SK-N-SH (cell line): ENCODE measurements around the gene BRI3. TPM values are rescaled to one million over a fixed set of nuclear protein-coding genes. Genes with fewer than 3 reads are reported as not detected.

Source experiments
- CTCF ChIA-PET: fragments of 300-600, 350-600 bp; formaldehyde crosslinking; extraction: SDS; loops from one replicate; lab custom pipeline; 2021; lab: Yijun Ruan, JAX
- POLR2A ChIA-PET: fragments of 350-600 bp; sonication (Branson Sonifier 250); formaldehyde crosslinking; extraction: SDS; loops from one replicate; lab custom pipeline; 2020; ENCODE audit warnings: antibody characterized with exemption, inconsistent platforms; lab: Yijun Ruan, JAX
- DNase-seq: peaks from one replicate; pipeline ENCODE4 v3.0.0; 2012
- H2AFZ ChIP-seq: fragments of 200-600 bp; sonication (generic); 2 replicates; pipeline ENCODE4 v1.8.1; 2016; ENCODE audit warnings: antibody characterized with exemption, mild to moderate bottlenecking, low read depth
- H3F3A ChIP-seq: fragments of 200-600 bp; sonication (generic); replicated peaks from 2 replicates; pipeline ENCODE3; 2016; ENCODE audit warnings: antibody characterized with exemption, mild to moderate bottlenecking; ENCODE audit not compliant: insufficient read depth
- H3K27ac ChIP-seq, 2 experiments: fragments of 200-500 bp in 1 of 2; fragments of 200-600 bp in 1 of 2; sonication (Bioruptor generic) in 1 of 2; sonication (generic), shearing (Covaris generic) in 1 of 2; 2 replicates each; pipeline versions ENCODE4 v1.5.1 to v1.6.1; 2014 to 2016; ENCODE audit warnings: low read depth in 2 of 2, inconsistent platforms in 1 of 2, low read length in 1 of 2, mild to moderate bottlenecking in 1 of 2, mixed read lengths in 1 of 2
- H3K27me3 ChIP-seq: fragments of 200-600 bp; sonication (generic), shearing (Covaris generic); 2 replicates; pipeline ENCODE4 v1.6.1; 2016; ENCODE audit warnings: mixed run types; ENCODE audit not compliant: insufficient read depth
- H3K36me3 ChIP-seq, 2 experiments: fragments of 200-500 bp in 1 of 2; fragments of 200-600 bp in 1 of 2; sonication (Bioruptor generic) in 1 of 2; sonication (generic) in 1 of 2; replicated peaks in 1 of 2; 2 replicates each; pipeline versions ENCODE3 to v1.5.1; 2014 to 2016; ENCODE audit warnings: low read length in 1 of 2, mild to moderate bottlenecking in 1 of 2; ENCODE audit not compliant: insufficient read depth in 2 of 2, control insufficient read depth in 1 of 2
- H3K4me1 ChIP-seq, 2 experiments: fragments of 200-500 bp in 1 of 2; fragments of 200-600 bp in 1 of 2; sonication (Bioruptor generic) in 1 of 2; sonication (generic), shearing (Covaris generic) in 1 of 2; 2 replicates each; pipeline versions ENCODE4 v1.5.1 to v1.6.1; 2014 to 2016; ENCODE audit warnings: low read depth in 1 of 2, low read length in 1 of 2, mixed run types in 1 of 2; ENCODE audit not compliant: insufficient read depth in 2 of 2, control insufficient read depth in 1 of 2
- H3K4me2 ChIP-seq: fragments of 200-600 bp; sonication (generic), shearing (Covaris generic); 2 replicates; pipeline ENCODE4 v1.6.1; 2017; ENCODE audit warnings: mixed run types
- H3K4me3 ChIP-seq, 2 experiments: fragments of 200-500 bp in 1 of 2; fragments of 200-600 bp in 1 of 2; sonication (Bioruptor generic) in 1 of 2; sonication (generic), shearing (Covaris generic) in 1 of 2; 2 replicates each; pipeline versions ENCODE4 v1.5.1 to v1.8.1; 2014 to 2016; ENCODE audit warnings: low read depth in 2 of 2, inconsistent platforms in 1 of 2, low read length in 1 of 2, mild to moderate bottlenecking in 1 of 2, mixed read lengths in 1 of 2, moderate library complexity in 1 of 2
- H3K79me2 ChIP-seq: fragments of 200-600 bp; sonication (generic); 2 replicates; pipeline ENCODE4 v1.8.1; 2017; ENCODE audit warnings: mild to moderate bottlenecking; ENCODE audit not compliant: insufficient read depth
- H3K9ac ChIP-seq: fragments of 200-600 bp; sonication (generic); 2 replicates; pipeline ENCODE4 v1.6.1; 2017; ENCODE audit warnings: mixed run types
- H3K9me2 ChIP-seq: fragments of 200-600 bp; sonication (generic); 2 replicates; pipeline ENCODE4 v1.6.1; 2017; ENCODE audit warnings: mixed run types
- H3K9me3 ChIP-seq: fragments of 200-600 bp; sonication (generic); 2 replicates; pipeline ENCODE4 v1.6.1; 2017; ENCODE audit warnings: mixed run types, mild to moderate bottlenecking, moderate library complexity
- H4K20me1 ChIP-seq: fragments of 200-600 bp; sonication (generic); 2 replicates; pipeline ENCODE4 v1.6.1; 2017; ENCODE audit warnings: mild to moderate bottlenecking, mixed run types; ENCODE audit not compliant: insufficient read depth
- CTCF ChIP-seq: fragments of 200-600 bp; sonication (generic); IDR thresholded peaks from 2 replicates; pipeline ENCODE4 v1.6.1; 2017; ENCODE audit warnings: antibody characterized with exemption, mild to moderate bottlenecking, moderate library complexity
- EZH2phosphoT487 ChIP-seq: fragments of 200-600 bp; sonication (generic); IDR thresholded peaks from 2 replicates; pipeline ENCODE4 v1.6.1; 2017; ENCODE audit warnings: low read depth, mixed run types, mild to moderate bottlenecking, antibody characterized with exemption, moderate library complexity, borderline replicate concordance
- GATA2 ChIP-seq: sonication (generic); formaldehyde crosslinking; IDR thresholded peaks from 2 replicates; pipeline ENCODE4 v1.5.0; 2020; ENCODE audit warnings: mild to moderate bottlenecking, missing genetic modification reagents
- JUND ChIP-seq: IDR thresholded peaks from 2 replicates; pipeline ENCODE4 v1.4.0; 2012
- MAX ChIP-seq: IDR thresholded peaks from 2 replicates; pipeline ENCODE4 v1.4.0; 2012; ENCODE audit warnings: low read depth
- MXI1 ChIP-seq: IDR thresholded peaks from 2 replicates; pipeline ENCODE4 v1.6.1; 2012; ENCODE audit warnings: mild to moderate bottlenecking, low read depth, low read length, improper control_type of control experiment
- NFIC ChIP-seq: IDR thresholded peaks from 2 replicates; pipeline ENCODE4 v1.4.0; 2012; ENCODE audit warnings: borderline replicate concordance
- RCOR1 ChIP-seq: fragments of 150-350 bp; IDR thresholded peaks from 2 replicates; pipeline ENCODE4 v1.6.1; 2017; ENCODE audit warnings: antibody characterized with exemption, low read length
- REST ChIP-seq: IDR thresholded peaks from 2 replicates; pipeline ENCODE4 v1.6.1; 2012; ENCODE audit warnings: mild to moderate bottlenecking, low read depth, low read length, moderate library complexity
- RFX5 ChIP-seq: IDR thresholded peaks from 2 replicates; pipeline ENCODE4 v1.6.1; 2012; ENCODE audit warnings: mild to moderate bottlenecking, improper control_type of control experiment, low read length
- RXRA ChIP-seq: IDR thresholded peaks from 2 replicates; pipeline ENCODE4 v1.4.0; 2012; ENCODE audit warnings: low read depth, mild to moderate bottlenecking, borderline replicate concordance
- SMC3 ChIP-seq: IDR thresholded peaks from 2 replicates; pipeline ENCODE4 v1.6.1; 2012; ENCODE audit warnings: low read depth, low read length, improper control_type of control experiment
- TCF12 ChIP-seq: IDR thresholded peaks from 2 replicates; pipeline ENCODE4 v1.4.0; 2012
- TEAD4 ChIP-seq: IDR thresholded peaks from 2 replicates; pipeline ENCODE4 v1.4.0; 2012; ENCODE audit warnings: mild to moderate bottlenecking, borderline replicate concordance; ENCODE audit not compliant: insufficient read depth
- WGBS: methylation state at CpG from one replicate; pipeline ENCODE4 v1.1.6; 2017; ENCODE audit warnings: low lambda C conversion rate; 5-methylcytosine and 5-hydroxymethylcytosine counted together
- polyA plus RNA-seq, 3 experiments: library from polyadenylated mRNA; depleted of rRNA; stranded (reverse); fragments of >200 nt; gene quantifications; 2 replicates each; pipeline ENCODE4 v1.2.3, GENCODE V29; 2012
- TF ChIP-seq, protein P1 (sequence below): IDR thresholded peaks from 2 replicates; pipeline ENCODE4; 2012

BRI3 gene
- polyA plus RNA-seq, 1 of the 3 experiments (the other 2 are of a cell fraction): 128 TPM

- Histone ChIP-seq H2AFZ (no peak overlapping the region), H3K4me1 (peaks cover 0 to 7% of the 10 kb centered on the region in 2 experiments; a peak in 1 of 4 replicates), H3K27ac (no peak overlapping the region), H3K9ac (no peak overlapping the region), H3F3A (no peaks in the 10 kb centered on the region), H3K4me2 (no peak overlapping the region), H3K9me3 (no peaks in the 10 kb centered on the region), H3K79me2 (no peaks in the 10 kb centered on the region), H3K9me2 (no peaks in the 10 kb centered on the region), H3K36me3 (peaks cover 0 to 7% of the 10 kb centered on the region in 2 experiments), H3K27me3 (no peaks in the 10 kb centered on the region), H3K4me3 (no peak overlapping the region), H4K20me1 (no peaks in the 10 kb centered on the region)
- TF ChIP-seq JUND (no peak), TCF12 (no peak), RCOR1 (no peak), MAX (no peak), TEAD4 (no peak), REST (no peak), RFX5 (no peak), RXRA (no peak), EZH2phosphoT487 (no peak), MXI1 (no peak), NFIC (no peak), GATA2 (CRISPR knock-in tag) (no peak), SMC3 (no peak), CTCF (no peak)
- TF ChIP-seq, protein P1, sequence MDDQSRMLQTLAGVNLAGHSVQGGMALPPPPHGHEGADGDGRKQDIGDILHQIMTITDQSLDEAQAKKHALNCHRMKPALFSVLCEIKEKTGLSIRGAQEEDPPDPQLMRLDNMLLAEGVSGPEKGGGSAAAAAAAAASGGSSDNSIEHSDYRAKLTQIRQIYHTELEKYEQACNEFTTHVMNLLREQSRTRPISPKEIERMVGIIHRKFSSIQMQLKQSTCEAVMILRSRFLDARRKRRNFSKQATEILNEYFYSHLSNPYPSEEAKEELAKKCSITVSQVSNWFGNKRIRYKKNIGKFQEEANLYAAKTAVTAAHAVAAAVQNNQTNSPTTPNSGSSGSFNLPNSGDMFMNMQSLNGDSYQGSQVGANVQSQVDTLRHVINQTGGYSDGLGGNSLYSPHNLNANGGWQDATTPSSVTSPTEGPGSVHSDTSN: no peak
- ChIA-PET CTCF (interaction anchor here (1.0 to 1.5 kb wide), 2 partner anchors 15 to 112 kb away, joined by 3 to 4 read pairs; no protein-coding TSS in a partner anchor), POLR2A (no interaction called here)
- DNase-seq: no peak
- 89% methylated on average over 8 of the region's 8 CpGs for WGBS
Measured at GRCh38 chr7:98309566-98309965, 28.1 kb downstream of the BRI3 start.
